ENCODE data around the gene MACROD2. TPM values are rescaled to one million over a fixed set of nuclear protein-coding genes. Genes with fewer than 3 reads are reported as not detected.

MACROD2 gene
- polyA plus RNA-seq, 1 donor, result 3.9 TPM

- no peak for DNase-seq
Measured at GRCh38 chr20:16083639-16084280, 2088.4 kb downstream of the MACROD2 start.

GRCh38 chr20:16095226-16095625 is 2099.9 kb downstream of the MACROD2 start:
- peak; percentile 54 for DNase-seq

GRCh38 chr20:16096756-16097326 is 2101.5 kb downstream of the MACROD2 start:
- no peak for DNase-seq

GRCh38 chr20:16097788-16098187 is 2102.5 kb downstream of the MACROD2 start:
- no peak for DNase-seq

- no peak for DNase-seq
Measured at GRCh38 chr20:16098890-16099639, 2103.7 kb downstream of the MACROD2 start.

GRCh38 chr20:16100111-16100510 is 2104.8 kb downstream of the MACROD2 start:
- no peak for DNase-seq

GRCh38 chr20:16100767-16101166 is 2105.5 kb downstream of the MACROD2 start:
- DNase-seq, result no peak

Other genes with a start within 250 kb of the MACROD2 start
- 13.7 TPM for gene ESF1, start 210.6 kb upstream of the MACROD2 start, polyA plus RNA-seq (ENCODE audit: insufficient read length)
- 20.7 TPM for gene NDUFAF5, start 210.5 kb upstream of the MACROD2 start, polyA plus RNA-seq (ENCODE audit: insufficient read length)
- gene SEL1L2, start 4.9 kb upstream of the MACROD2 start, polyA plus RNA-seq (ENCODE audit: insufficient read length), result 0.26 TPM